ENCODE measurements around the gene PRAC2.

GRCh38 chr17:48738424-48738802, 15.4 kb downstream of the PRAC2 start:
- TF ChIP-seq CTCF (IDR thresholded peaks at IDR 0.05 in 8 of 11, conservative IDR thresholded peaks at IDR 0.05 in 3 of 11) (no peak), POLR2AphosphoS5 (IDR thresholded peaks at IDR 0.05) (no peak), POLR2A (IDR thresholded peaks at IDR 0.05) (no peak)

All from spleen (tissue), 7 donors.